ENCODE measurements around the gene LRRC4B.
A peak's percentile ranks its signal among the peaks of the same experiment; 100 is the strongest.

Gene LRRC4B

GRCh38 chr19:50607874-50608785 is 39.9 kb upstream of the LRRC4B start (continued):
- TF ChIP-seq ZNF518A (tag by site-specific recombination; conservative IDR thresholded peaks at IDR 0.05; ENCODE audit: low read depth): peak; percentile 53; the same call in 1 of the 2 replicates
- peak; percentile 22; the same call in 1 of the 2 replicates for TF ChIP-seq PRDM4 (tag by site-specific recombination; IDR thresholded peaks at IDR 0.05)
- TF ChIP-seq SP7 (tag by site-specific recombination; IDR thresholded peaks at IDR 0.05): 0 out of 2 replicates have a peak, but pooled peaks have one; percentile 25
- peak; percentile 57; the same call in 1 of the 2 replicates for TF ChIP-seq SCRT1 (tag by site-specific recombination; IDR thresholded peaks at IDR 0.05; ENCODE audit: borderline replicate concordance)
- TF ChIP-seq PRDM1 (tag by site-specific recombination; IDR thresholded peaks at IDR 0.05): peak; percentile 39; the same call in 1 of the 2 replicates
- TF ChIP-seq BCL11B (tag by site-specific recombination; IDR thresholded peaks at IDR 0.05; ENCODE audit: low read depth): no peak
- no peak for TF ChIP-seq ZNF792 (tag by site-specific recombination; IDR thresholded peaks at IDR 0.05)

- CTCF ChIA-PET: interaction anchor here (0.6 to 2.5 kb wide), 31 partner anchors 8 to 317 kb away, joined by 3 to 16 read pairs (median 4); no protein-coding TSS in a partner anchor
- no peaks in the 10 kb centered on the region for H3K36me3 ChIP-seq (ENCODE audit: control insufficient read depth in 2 of 2, insufficient read depth in 1 of 2, low read length in 2 of 2)
- no peak overlapping the region for H3K4me3 ChIP-seq (ENCODE audit: low read depth, low read length)
- no peaks in the 10 kb centered on the region for H3K9me3 ChIP-seq (ENCODE audit: control insufficient read depth, insufficient read depth, low read depth, low read length)
- POLR2A ChIA-PET: interaction anchor here (0.6 to 1.0 kb wide), 4 partner anchors 17 to 223 kb away, joined by 4 to 7 read pairs (median 5); partner anchors contain the start of genes JOSD2 and POLD1
- no peaks in the 10 kb centered on the region for H3K4me1 ChIP-seq (ENCODE audit: control insufficient read depth, insufficient read depth, low read length)
- H3K27ac ChIP-seq (ENCODE audit: extremely low read depth, low read depth, low read length): no peak overlapping the region
- TF ChIP-seq ZNF776 (tag by site-specific recombination; IDR thresholded peaks at IDR 0.05; ENCODE audit: borderline replicate concordance): no peak
- TF ChIP-seq ZBTB26 (tag by site-specific recombination; optimal IDR thresholded peaks at IDR 0.05): no peak
- no peak for TF ChIP-seq ZNF843 (tag by site-specific recombination; IDR thresholded peaks at IDR 0.05)
- TF ChIP-seq KLF7 (tag by site-specific recombination; IDR thresholded peaks at IDR 0.05; ENCODE audit: borderline replicate concordance): no peak
- no peak for TF ChIP-seq ZNF146 (tag by site-specific recombination; IDR thresholded peaks at IDR 0.05)
- no peak for TF ChIP-seq ZNF214 (tag by site-specific recombination; IDR thresholded peaks at IDR 0.05; ENCODE audit: borderline replicate concordance)
- no peak for TF ChIP-seq ZNF416 (tag by site-specific recombination; IDR thresholded peaks at IDR 0.05)
- TF ChIP-seq PRDM1 (tag by site-specific recombination; IDR thresholded peaks at IDR 0.05): no peak
- TF ChIP-seq PRDM2 (tag by site-specific recombination; IDR thresholded peaks at IDR 0.05; ENCODE audit: borderline replicate concordance): no peak
- no peak for TF ChIP-seq ZNF600 (tag by site-specific recombination; IDR thresholded peaks at IDR 0.05)
- TF ChIP-seq ZNF37A (tag by site-specific recombination; IDR thresholded peaks at IDR 0.05): no peak
- no peak for TF ChIP-seq MYNN (tag by site-specific recombination; IDR thresholded peaks at IDR 0.05; ENCODE audit: borderline replicate concordance)
- 0 out of 2 replicates have a peak, but pooled peaks have one; percentile 22 for TF ChIP-seq YY2 (tag by site-specific recombination; IDR thresholded peaks at IDR 0.05)
- TF ChIP-seq ZNF391 (tag by site-specific recombination; IDR thresholded peaks at IDR 0.05; ENCODE audit: borderline replicate concordance, low read depth): no peak
These were observed 39.2 kb upstream of the LRRC4B start for GRCh38 chr19:50607388-50607787.
